Measurements from ENCODE around the gene MAN2B2.

DNA sequence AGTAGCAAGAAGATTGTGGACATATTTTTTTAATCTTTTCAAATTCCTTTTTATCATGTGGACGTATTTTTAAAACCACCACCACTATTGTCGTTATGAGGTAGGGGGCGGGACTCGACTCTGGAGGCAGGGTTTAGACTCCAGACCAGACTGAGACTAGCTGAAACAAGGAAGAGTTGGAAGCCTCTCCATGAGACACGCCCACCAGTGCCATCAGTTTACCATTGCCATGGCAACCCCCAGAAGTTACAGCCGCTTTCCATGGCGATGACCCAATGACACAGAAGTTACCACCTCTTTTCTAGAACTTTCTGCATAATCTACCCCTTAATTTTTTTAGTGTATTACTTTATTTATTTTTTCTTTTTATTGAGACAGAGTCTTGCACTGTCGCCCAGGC, 74.2 kb downstream of the MAN2B2 start:
- TF ChIP-seq, protein P1, sequence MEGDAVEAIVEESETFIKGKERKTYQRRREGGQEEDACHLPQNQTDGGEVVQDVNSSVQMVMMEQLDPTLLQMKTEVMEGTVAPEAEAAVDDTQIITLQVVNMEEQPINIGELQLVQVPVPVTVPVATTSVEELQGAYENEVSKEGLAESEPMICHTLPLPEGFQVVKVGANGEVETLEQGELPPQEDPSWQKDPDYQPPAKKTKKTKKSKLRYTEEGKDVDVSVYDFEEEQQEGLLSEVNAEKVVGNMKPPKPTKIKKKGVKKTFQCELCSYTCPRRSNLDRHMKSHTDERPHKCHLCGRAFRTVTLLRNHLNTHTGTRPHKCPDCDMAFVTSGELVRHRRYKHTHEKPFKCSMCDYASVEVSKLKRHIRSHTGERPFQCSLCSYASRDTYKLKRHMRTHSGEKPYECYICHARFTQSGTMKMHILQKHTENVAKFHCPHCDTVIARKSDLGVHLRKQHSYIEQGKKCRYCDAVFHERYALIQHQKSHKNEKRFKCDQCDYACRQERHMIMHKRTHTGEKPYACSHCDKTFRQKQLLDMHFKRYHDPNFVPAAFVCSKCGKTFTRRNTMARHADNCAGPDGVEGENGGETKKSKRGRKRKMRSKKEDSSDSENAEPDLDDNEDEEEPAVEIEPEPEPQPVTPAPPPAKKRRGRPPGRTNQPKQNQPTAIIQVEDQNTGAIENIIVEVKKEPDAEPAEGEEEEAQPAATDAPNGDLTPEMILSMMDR (conservative IDR thresholded peaks at IDR 0.05) = no peak
- TF ChIP-seq EZH2 (IDR thresholded peaks at IDR 0.05; ENCODE audit: low read depth) = no peak

Measured in PC-9 (cell line).